ENCODE results near the gene ABCC4.

ABCC4 gene

DNA sequence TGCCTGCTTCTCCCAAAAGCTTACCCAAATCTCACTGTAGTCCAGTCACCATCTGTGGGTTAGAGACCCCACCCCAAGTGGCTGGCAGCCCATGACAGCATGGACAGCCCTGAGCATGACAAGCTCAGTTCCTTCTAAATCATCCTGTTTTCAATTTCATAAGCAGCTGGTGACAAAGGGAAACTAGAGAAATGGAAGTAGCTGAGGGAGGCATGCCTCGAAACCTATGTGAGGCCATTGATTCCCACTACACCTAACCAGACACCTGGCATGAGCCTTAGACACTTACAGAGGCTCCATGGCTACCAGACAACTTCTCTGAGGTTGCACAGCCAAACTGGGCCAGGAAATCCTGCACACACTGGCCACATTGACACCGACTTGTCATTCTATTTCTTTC, 56.2 kb downstream of the ABCC4 start:
- DNase-seq (ENCODE audit: low read depth, low spot score), result no peak
- in situ Hi-C loops (cut with HindIII; ENCODE audit: low sequenced_read_pairs), result no loop called here
- TF ChIP-seq, protein P1, sequence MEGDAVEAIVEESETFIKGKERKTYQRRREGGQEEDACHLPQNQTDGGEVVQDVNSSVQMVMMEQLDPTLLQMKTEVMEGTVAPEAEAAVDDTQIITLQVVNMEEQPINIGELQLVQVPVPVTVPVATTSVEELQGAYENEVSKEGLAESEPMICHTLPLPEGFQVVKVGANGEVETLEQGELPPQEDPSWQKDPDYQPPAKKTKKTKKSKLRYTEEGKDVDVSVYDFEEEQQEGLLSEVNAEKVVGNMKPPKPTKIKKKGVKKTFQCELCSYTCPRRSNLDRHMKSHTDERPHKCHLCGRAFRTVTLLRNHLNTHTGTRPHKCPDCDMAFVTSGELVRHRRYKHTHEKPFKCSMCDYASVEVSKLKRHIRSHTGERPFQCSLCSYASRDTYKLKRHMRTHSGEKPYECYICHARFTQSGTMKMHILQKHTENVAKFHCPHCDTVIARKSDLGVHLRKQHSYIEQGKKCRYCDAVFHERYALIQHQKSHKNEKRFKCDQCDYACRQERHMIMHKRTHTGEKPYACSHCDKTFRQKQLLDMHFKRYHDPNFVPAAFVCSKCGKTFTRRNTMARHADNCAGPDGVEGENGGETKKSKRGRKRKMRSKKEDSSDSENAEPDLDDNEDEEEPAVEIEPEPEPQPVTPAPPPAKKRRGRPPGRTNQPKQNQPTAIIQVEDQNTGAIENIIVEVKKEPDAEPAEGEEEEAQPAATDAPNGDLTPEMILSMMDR (IDR thresholded peaks at IDR 0.05; ENCODE audit: low read depth, low read length), result no peak
- H3K4me3 ChIP-seq (ENCODE audit: low read depth, low read length), result no peak overlapping the region

DNA sequence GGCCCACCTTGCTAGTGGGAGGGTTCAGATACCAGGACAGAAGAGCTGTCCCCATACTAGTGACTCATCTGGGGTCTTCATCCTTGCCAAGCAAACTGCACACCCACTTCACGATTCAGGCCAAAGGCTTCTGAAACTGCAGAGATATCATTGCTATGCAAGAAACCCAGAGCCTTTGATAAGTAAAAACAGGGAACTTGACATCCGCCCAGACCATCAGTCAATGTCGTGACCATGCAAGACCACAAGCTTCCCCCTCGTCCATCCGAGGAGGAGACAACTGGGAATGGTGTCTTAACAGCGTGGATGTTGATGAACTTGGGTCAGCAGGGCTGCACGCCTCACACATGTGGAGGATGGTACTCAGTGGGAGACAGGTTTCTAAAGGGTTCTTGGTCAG, 58.0 kb downstream of the ABCC4 start:
- TF ChIP-seq, protein P1 (IDR thresholded peaks at IDR 0.05; ENCODE audit: low read depth, low read length), result no peak
- no peak overlapping the region for H3K4me3 ChIP-seq (ENCODE audit: low read depth, low read length)
- in situ Hi-C loops (cut with HindIII; ENCODE audit: low sequenced_read_pairs), result no loop called here
- no peak for DNase-seq (ENCODE audit: low read depth, low spot score)

DNA sequence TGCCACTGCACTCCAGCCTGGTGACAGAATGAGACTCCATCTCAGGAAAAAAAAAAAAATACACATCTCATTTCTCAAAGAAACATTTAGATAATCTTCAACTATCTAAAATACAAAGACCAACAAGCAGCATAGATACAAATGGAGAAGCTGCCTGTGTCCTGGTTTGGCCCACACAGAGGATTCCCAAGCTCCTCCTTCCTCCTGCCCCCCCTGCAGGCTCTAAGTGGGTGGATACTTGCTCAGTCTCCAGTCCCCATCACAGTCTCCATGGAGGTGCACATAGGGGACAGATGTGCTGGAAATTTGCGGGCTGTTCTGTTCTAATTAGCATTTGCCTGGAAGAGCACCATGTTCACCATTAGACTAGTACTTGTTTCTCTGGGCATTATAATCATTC, 59.9 kb downstream of the ABCC4 start:
- TF ChIP-seq, protein P1 (IDR thresholded peaks at IDR 0.05; ENCODE audit: low read depth, low read length), result no peak
- no peak for DNase-seq (ENCODE audit: low read depth, low spot score)
- in situ Hi-C loops (cut with HindIII; ENCODE audit: low sequenced_read_pairs), result no loop called here

DNA sequence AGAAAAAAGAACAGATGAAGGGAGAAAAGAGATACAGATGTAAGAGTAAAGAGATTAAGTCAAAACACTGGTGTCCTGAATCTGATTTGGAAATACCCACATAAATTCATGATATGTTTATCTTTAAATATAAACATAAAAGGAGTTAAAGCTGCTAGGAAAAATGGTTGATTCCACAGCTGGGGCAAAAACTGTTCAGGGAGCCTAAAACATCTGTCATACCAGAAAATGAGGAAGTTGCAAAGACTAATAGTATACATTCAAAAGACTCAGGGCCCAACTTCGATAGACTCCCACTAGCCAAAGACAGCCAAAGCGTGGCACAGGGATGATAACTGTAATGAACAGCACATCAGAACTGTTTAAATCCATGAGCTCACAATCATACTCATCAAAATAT, 62.0 kb downstream of the ABCC4 start:
- TF ChIP-seq, protein P1 (IDR thresholded peaks at IDR 0.05; ENCODE audit: low read depth, low read length), result no peak
- H3K4me3 ChIP-seq (ENCODE audit: low read depth, low read length), result no peak overlapping the region
- DNase-seq (ENCODE audit: low read depth, low spot score), result no peak
- in situ Hi-C loops (cut with HindIII; ENCODE audit: low sequenced_read_pairs), result no loop called here

More for the DNA sequence above, 59.9 kb downstream of the ABCC4 start:
- H3K4me3 ChIP-seq (ENCODE audit: low read depth, low read length), result no peak overlapping the region

DNA sequence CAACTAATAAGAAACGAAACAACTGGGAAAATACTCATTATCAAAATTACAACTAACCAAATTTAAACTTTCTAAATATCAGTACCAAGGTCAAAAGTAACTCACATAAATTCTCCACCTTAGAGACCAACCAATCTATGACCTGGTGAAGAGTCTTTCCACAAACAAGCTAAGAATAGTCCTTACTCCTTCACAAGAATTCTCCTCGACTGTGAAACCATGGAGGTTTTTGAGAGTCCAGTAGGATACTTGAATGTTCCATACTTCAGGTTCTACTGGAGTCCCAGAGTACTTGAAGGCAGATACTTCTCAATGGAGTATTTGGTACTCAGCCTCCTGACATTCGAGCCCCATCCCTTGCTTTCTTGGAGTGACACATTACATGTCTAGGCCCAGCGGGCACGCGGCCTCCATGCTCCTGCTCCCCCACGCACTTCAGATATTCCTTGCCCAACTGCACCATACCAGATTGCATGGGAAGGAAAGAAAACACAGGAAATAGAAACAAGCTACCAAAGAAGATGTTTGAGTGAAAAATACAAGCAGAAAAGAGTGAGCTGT, 63.9 kb downstream of the ABCC4 start:
- in situ Hi-C loops (cut with HindIII; ENCODE audit: low sequenced_read_pairs), result no loop called here
- TF ChIP-seq, protein P1 (IDR thresholded peaks at IDR 0.05; ENCODE audit: low read depth, low read length), result no peak
- DNase-seq (ENCODE audit: low read depth, low spot score), result no peak
- H3K4me3 ChIP-seq (ENCODE audit: low read depth, low read length), result no peak overlapping the region

DNA sequence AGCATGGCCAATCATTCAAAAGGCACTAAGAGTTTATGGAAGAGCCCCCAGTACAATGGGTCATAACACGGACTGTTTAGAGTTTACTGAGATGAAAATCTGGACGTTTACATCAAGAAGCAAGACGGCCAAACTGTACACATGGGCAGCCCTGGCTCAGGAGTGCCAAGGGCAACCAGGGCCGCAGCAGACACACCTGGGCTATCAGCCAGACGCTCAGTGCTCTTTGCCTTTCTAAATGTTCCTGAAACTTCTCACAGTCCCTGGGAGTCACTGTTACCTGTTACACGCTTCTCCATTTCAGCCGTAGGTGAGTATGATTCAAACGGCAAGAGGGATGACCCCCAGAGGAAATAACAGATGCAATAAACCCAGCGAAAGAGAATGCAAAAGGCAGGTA, 64.5 kb downstream of the ABCC4 start:
- TF ChIP-seq, protein P1 (IDR thresholded peaks at IDR 0.05; ENCODE audit: low read depth, low read length), result no peak
- no peak for DNase-seq (ENCODE audit: low read depth, low spot score)
- no peak overlapping the region for H3K4me3 ChIP-seq (ENCODE audit: low read depth, low read length)
- in situ Hi-C loops (cut with HindIII; ENCODE audit: low sequenced_read_pairs), result no loop called here

DNA sequence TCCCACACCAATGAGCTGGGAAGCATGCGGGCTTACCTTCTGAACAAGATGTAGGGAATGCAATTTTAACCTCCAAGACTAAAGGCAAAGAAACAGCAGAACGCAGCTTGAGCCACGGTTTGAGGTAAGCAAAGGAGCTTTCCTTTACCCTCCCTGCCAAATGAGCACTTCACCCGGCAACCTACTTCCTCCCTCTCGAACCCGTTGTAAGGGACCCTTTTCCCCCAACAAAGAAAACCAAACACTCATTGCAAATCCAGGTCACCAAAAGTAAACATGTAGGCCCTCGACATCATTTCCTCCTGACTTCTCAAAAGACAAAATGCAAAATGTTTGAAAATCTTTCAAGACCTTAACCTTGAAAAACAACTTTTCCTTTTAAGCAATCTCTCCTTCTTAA, 65.3 kb downstream of the ABCC4 start:
- in situ Hi-C loops (cut with HindIII; ENCODE audit: low sequenced_read_pairs), result no loop called here
- no peak for DNase-seq (ENCODE audit: low read depth, low spot score)
- TF ChIP-seq, protein P1 (IDR thresholded peaks at IDR 0.05; ENCODE audit: low read depth, low read length), result no peak
- no peak overlapping the region for H3K4me3 ChIP-seq (ENCODE audit: low read depth, low read length)

Measured in astrocyte of the spinal cord (primary cell).